Measurements from ENCODE around the gene SH3BP4.
"Not testable (repeated sequence)": the region's sequence is repeated elsewhere in the genome, so short reads cannot be mapped to it uniquely, and the experiment has no call there.

SH3BP4 gene

GRCh38 chr2:235043762-235044500 is 92.1 kb downstream of the SH3BP4 start:
- no peak for DNase-seq

- no peak for DNase-seq
Observed at GRCh38 chr2:235044501-235045271, 92.9 kb downstream of the SH3BP4 start.

GRCh38 chr2:235045336-235045972 is 93.6 kb downstream of the SH3BP4 start:
- DNase-seq, result no peak

GRCh38 chr2:235045973-235046343 is 94.1 kb downstream of the SH3BP4 start:
- no peak for DNase-seq

GRCh38 chr2:235046589-235046988 is 94.8 kb downstream of the SH3BP4 start:
- DNase-seq, result no peak

GRCh38 chr2:235047171-235048160 is 95.6 kb downstream of the SH3BP4 start:
- DNase-seq, result no peak

GRCh38 chr2:235048549-235048948 is 96.7 kb downstream of the SH3BP4 start:
- no peak for DNase-seq

GRCh38 chr2:235049069-235049468 is 97.3 kb downstream of the SH3BP4 start:
- no peak for DNase-seq

GRCh38 chr2:235049719-235050118 is 97.9 kb downstream of the SH3BP4 start:
- no peak for DNase-seq

GRCh38 chr2:235050980-235051351 is 99.1 kb downstream of the SH3BP4 start:
- no peak for DNase-seq

GRCh38 chr2:235051436-235052260 is 99.8 kb downstream of the SH3BP4 start:
- no peak for DNase-seq

- no peak for DNase-seq
Observed at GRCh38 chr2:235052514-235053354, 100.9 kb downstream of the SH3BP4 start.

- no peak for DNase-seq
Observed at GRCh38 chr2:235053651-235054050, 101.8 kb downstream of the SH3BP4 start.

GRCh38 chr2:235054475-235054874 is 102.7 kb downstream of the SH3BP4 start:
- DNase-seq, result no peak

- DNase-seq, result no peak
Observed at GRCh38 chr2:235054919-235055318, 103.1 kb downstream of the SH3BP4 start.

- no peak for DNase-seq
Observed at GRCh38 chr2:235055891-235056516, 104.2 kb downstream of the SH3BP4 start.

GRCh38 chr2:235056768-235057167 is 105.0 kb downstream of the SH3BP4 start:
- DNase-seq, result no peak

- not testable (repeated sequence) for DNase-seq
Observed at GRCh38 chr2:235057616-235058015, 105.8 kb downstream of the SH3BP4 start.

- no peak for DNase-seq
Observed at GRCh38 chr2:235059161-235059560, 107.3 kb downstream of the SH3BP4 start.

- no peak for DNase-seq
Observed at GRCh38 chr2:235061656-235062055, 109.8 kb downstream of the SH3BP4 start.

All from stimulated activated CD4-positive, alpha-beta T cell treated with anti-CD3 and anti-CD28 coated beads, Interleukin-1b, Interleukin-23, amount 100 ng/mL, for 48 hours (primary cell).